ENCODE data around the gene NRBF2. TPM values are rescaled to one million over a fixed set of nuclear protein-coding genes. Genes with fewer than 3 reads are reported as not detected.

Gene NRBF2
- total RNA-seq, 3 donors from 2014 or later = 19.9 to 25.4 (median 24.6) TPM

DNA sequence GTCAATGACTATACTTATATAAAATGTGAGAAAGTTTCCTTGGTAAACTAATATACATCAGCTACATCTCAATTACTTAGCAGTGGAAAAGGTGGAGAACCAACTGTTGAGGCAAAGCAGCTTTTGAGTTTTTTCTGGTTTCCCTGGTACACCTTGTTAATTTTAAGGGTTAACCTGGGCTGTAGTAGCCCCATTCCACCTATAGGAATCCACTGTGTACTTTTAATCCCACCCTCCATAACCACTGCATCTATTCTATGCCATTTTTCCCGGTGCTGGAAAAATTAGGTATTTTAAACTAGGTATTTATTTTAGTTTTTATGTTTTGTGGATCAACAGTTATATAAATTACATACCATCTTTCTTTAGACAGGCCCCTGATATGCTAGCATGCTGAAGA lies 42.4 kb downstream of the NRBF2 start:
- ATAC-seq = no peak
- Histone ChIP-seq H3K4me3 (no peak overlapping the region), H3K4me1 (ENCODE audit: low read depth) (no peaks in the 10 kb centered on the region), H3K36me3 (ENCODE audit: low read depth) (no peaks in the 10 kb centered on the region), H3K9me3 (no peaks in the 10 kb centered on the region)
- intact Hi-C loops (cut with DNase I, micrococcal nuclease) = no loop called here
- DNase-seq = no peak
- TF ChIP-seq, protein P1, sequence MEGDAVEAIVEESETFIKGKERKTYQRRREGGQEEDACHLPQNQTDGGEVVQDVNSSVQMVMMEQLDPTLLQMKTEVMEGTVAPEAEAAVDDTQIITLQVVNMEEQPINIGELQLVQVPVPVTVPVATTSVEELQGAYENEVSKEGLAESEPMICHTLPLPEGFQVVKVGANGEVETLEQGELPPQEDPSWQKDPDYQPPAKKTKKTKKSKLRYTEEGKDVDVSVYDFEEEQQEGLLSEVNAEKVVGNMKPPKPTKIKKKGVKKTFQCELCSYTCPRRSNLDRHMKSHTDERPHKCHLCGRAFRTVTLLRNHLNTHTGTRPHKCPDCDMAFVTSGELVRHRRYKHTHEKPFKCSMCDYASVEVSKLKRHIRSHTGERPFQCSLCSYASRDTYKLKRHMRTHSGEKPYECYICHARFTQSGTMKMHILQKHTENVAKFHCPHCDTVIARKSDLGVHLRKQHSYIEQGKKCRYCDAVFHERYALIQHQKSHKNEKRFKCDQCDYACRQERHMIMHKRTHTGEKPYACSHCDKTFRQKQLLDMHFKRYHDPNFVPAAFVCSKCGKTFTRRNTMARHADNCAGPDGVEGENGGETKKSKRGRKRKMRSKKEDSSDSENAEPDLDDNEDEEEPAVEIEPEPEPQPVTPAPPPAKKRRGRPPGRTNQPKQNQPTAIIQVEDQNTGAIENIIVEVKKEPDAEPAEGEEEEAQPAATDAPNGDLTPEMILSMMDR (IDR thresholded peaks at IDR 0.05) = no peak

GRCh38 chr10:63192826-63193225 lies 59.7 kb downstream of the NRBF2 start:
- no peak overlapping the region for H3K4me3 ChIP-seq
- DNase-seq = no peak
- TF ChIP-seq, protein P1 (IDR thresholded peaks at IDR 0.05) = no peak
- no peak for ATAC-seq
- intact Hi-C loops (cut with DNase I, micrococcal nuclease) = no loop called here
- peaks cover 4% of the 10 kb centered on the region for H3K36me3 ChIP-seq (ENCODE audit: low read depth)
- no peaks in the 10 kb centered on the region for H3K4me1 ChIP-seq (ENCODE audit: low read depth)
- H3K9me3 ChIP-seq = no peaks in the 10 kb centered on the region

DNA sequence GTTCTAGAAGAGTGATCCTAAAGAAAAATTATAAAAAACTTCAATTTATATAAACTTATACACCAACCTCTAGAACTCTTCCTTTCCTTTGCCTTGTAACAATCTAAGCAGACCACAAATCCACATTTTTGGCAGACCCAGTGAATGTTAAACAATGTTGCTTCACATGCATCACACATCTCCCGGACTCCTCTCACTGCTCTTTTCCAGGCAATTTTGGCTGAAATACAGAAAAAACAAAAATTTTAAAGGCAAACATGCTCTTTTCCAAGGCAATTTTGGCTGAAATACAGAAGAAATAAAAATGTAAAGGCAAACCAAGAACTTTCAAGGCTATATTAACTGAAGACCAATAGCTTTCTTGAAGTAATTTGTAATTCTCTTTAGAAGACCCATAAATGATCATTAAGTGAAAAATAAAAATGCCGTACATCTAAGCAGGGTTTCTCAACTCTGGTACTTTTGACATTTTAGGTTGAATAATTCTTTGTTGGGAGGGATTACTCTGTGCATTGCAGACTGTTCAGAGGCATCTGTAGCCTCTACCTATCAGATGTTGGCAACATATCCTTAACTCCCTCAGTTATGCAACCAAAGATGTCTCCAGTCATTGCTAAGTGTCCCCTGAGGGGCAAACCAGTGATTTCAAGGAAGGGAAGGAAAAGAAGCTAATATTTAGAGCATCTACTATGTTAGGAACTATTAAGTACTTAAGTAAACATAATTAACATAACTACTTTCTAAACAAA lies 64.4 kb downstream of the NRBF2 start:
- H3K4me3 ChIP-seq = no peak overlapping the region
- DNase-seq (no peak), ATAC-seq (no peak)
- H3K9me3 ChIP-seq = no peaks in the 10 kb centered on the region
- no peaks in the 10 kb centered on the region for H3K4me1 ChIP-seq (ENCODE audit: low read depth)
- H3K36me3 ChIP-seq (ENCODE audit: low read depth) = peaks cover 4% of the 10 kb centered on the region
- intact Hi-C loops (cut with DNase I, micrococcal nuclease) = no loop called here
- TF ChIP-seq, protein P1 (IDR thresholded peaks at IDR 0.05) = no peak

DNA sequence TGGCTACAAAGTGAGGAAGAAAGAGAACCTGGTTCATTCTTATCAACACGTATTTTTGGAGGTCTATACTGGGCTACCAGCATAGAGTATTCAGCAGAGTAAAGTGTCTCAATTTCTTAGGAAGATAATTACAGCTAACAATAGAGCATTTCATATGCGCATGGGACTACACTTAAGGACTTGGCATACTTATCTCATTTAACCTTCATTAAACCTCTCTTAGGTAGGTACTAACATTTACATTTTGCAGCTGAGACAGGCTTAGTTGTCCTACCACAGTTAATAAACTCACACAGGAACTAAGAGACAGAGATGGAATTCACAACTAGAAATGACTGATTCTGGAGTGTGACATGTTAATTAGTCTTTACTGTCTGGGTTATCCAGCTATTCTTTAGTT lies 66.6 kb downstream of the NRBF2 start:
- TF ChIP-seq, protein P1 (IDR thresholded peaks at IDR 0.05) = no peak
- ATAC-seq (no peak), DNase-seq (no peak)
- H3K9me3 ChIP-seq = no peaks in the 10 kb centered on the region
- no peaks in the 10 kb centered on the region for H3K4me1 ChIP-seq (ENCODE audit: low read depth)
- H3K4me3 ChIP-seq = no peak overlapping the region
- H3K36me3 ChIP-seq (ENCODE audit: low read depth) = no peaks in the 10 kb centered on the region
- intact Hi-C loops (cut with DNase I, micrococcal nuclease) = no loop called here

DNA sequence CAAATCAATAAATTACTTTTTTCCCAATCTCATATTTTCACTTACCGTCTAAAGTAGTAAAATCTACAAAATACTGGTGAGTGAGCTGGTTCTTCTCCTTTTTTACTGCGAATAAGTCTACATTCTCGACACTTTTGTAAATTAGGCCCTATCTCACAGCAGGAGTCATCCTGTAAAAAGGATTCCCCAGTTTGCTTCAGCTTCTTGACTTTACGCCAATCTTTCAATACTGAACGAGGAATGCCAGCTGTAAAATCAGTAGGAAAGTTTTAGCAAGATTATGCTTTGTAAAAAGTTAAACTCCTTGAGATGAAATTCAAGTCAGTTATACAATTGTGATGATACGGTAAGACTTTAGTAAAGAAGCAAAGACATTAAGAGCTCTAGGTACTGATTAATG lies 67.3 kb downstream of the NRBF2 start:
- TF ChIP-seq, protein P1 (IDR thresholded peaks at IDR 0.05) = no peak

More for the DNA sequence above, 67.3 kb downstream of the NRBF2 start:
- H3K9me3 ChIP-seq = no peaks in the 10 kb centered on the region
- no peak overlapping the region for H3K4me3 ChIP-seq
- no peaks in the 10 kb centered on the region for H3K36me3 ChIP-seq (ENCODE audit: low read depth)
- ATAC-seq (no peak), DNase-seq (no peak)
- intact Hi-C loops (cut with DNase I, micrococcal nuclease) = no loop called here
- H3K4me1 ChIP-seq (ENCODE audit: low read depth) = no peaks in the 10 kb centered on the region

Data from mucosa of descending colon (tissue), 3 donors.